K562 (cell line): ENCODE data around the gene ALDOB. TPM values are rescaled to one million over a fixed set of nuclear protein-coding genes. Genes with fewer than 3 reads are reported as not detected.

Experiments used
- CBX1 ChIP-seq: sonication (generic); IDR thresholded peaks from 2 replicates; pipeline ENCODE4 v1.6.1; 2016; ENCODE audit warnings: antibody characterized with exemption, low read depth, mild to moderate bottlenecking
- CEBPB ChIP-seq: fragments of 450-650 bp; IDR thresholded peaks from 2 replicates; pipeline ENCODE4 v1.6.1; 2016; ENCODE audit warnings: missing genetic modification characterization, missing compliant biosample characterization
- HDAC2 ChIP-seq: fragments of 450-650 bp; IDR thresholded peaks from 2 replicates; pipeline ENCODE4 v1.6.1; 2016; ENCODE audit warnings: mild to moderate bottlenecking
- MYBL2 ChIP-seq, 2 experiments: fragments of 450-650 bp in 1 of 2; sonication (generic) in 1 of 2; formaldehyde crosslinking in 1 of 2; IDR thresholded peaks; 2 replicates each; pipeline versions ENCODE4 v1.6.1 to v1.8.1; 2017 to 2022; ENCODE audit warnings: borderline replicate concordance in 1 of 2, inconsistent platforms in 1 of 2, low read depth in 1 of 2, mild to moderate bottlenecking in 1 of 2, missing genetic modification reagents in 1 of 2, moderate library complexity in 1 of 2
- PTRF ChIP-seq: fragments of 450-650 bp; IDR thresholded peaks from 2 replicates; pipeline ENCODE4 v1.6.1; 2016; ENCODE audit warnings: mild to moderate bottlenecking, missing genetic modification characterization, missing compliant biosample characterization
- RAD51 ChIP-seq: fragments of 450-650 bp; IDR thresholded peaks from 2 replicates; pipeline ENCODE4 v1.7.1; 2016; ENCODE audit warnings: low read depth, mild to moderate bottlenecking, borderline replicate concordance
- RNF2 ChIP-seq: sonication (generic); IDR thresholded peaks from 2 replicates; pipeline ENCODE4 v1.6.1; 2016
- SREBF1 ChIP-seq: fragments of 150-350 bp; IDR thresholded peaks from 2 replicates; pipeline ENCODE4 v1.6.1; 2014; ENCODE audit warnings: antibody characterized with exemption, low read depth, low read length, borderline replicate concordance
- TGIF2 ChIP-seq: sonication (generic); formaldehyde crosslinking; IDR thresholded peaks from 2 replicates; pipeline ENCODE4 v1.8.1; 2022; ENCODE audit warnings: mild to moderate bottlenecking, missing genetic modification reagents, moderate library complexity
- ZBED1 ChIP-seq: IDR thresholded peaks from 2 replicates; pipeline ENCODE4 v1.6.1; 2014
- ZSCAN32 ChIP-seq: fragments of 450-650 bp; formaldehyde crosslinking; IDR thresholded peaks from 2 replicates; pipeline ENCODE4 v1.4.0; 2020; ENCODE audit warnings: mild to moderate bottlenecking, moderate library complexity
- polyA plus RNA-seq, 8 experiments: library from polyadenylated mRNA; depleted of rRNA in 4 of 8; stranded (reverse) in 5 of 8; unstranded in 3 of 8; fragments of >200 nt; fragmentation: Nextera tagmentation in 2 of 8; fragmentation: Illumina TruSeq in 1 of 8; extraction: Ambion mirVana in 2 of 8; extraction: Trizol in 1 of 8; gene quantifications; 2 replicates each; pipeline versions ENCODE4 v1.2.1 to v1.2.3, GENCODE V29; 2011 to 2014; ENCODE audit warnings: inconsistent platforms in 1 of 8, missing spikeins in 1 of 8
- total RNA-seq, 7 experiments: library from RNA; depleted of rRNA in 6 of 7; stranded (reverse); fragments of >200 nt in 6 of 7; fragmentation: Illumina TruSeq in 2 of 7; extraction: Trizol in 2 of 7; gene quantifications; 2 replicates each; pipeline versions ENCODE4 v1.2.1 to v1.2.3, GENCODE V29; 2011 to 2021; ENCODE audit warnings: low replicate concordance in 1 of 7
- TF ChIP-seq, protein P1 (sequence below): fragments of 450-650 bp; formaldehyde crosslinking; conservative IDR thresholded peaks from 2 replicates; pipeline ENCODE4 v1.4.0; 2022; ENCODE audit warnings: mild to moderate bottlenecking, missing genetic modification characterization
- TF ChIP-seq, protein P2 (sequence below): sonication (generic); formaldehyde crosslinking; IDR thresholded peaks from 2 replicates; pipeline ENCODE4 v1.8.0; 2022; ENCODE audit warnings: mild to moderate bottlenecking, missing genetic modification reagents, borderline replicate concordance
- TF ChIP-seq, protein P3 (sequence below): fragments of 450-650 bp; IDR thresholded peaks from 2 replicates; pipeline ENCODE4 v1.6.1; 2016; ENCODE audit warnings: missing biosample characterization, missing genetic modification characterization
- TF ChIP-seq, protein P4 (sequence below): fragments of 450-650 bp; IDR thresholded peaks from 2 replicates; pipeline ENCODE4 v1.6.1; 2018; ENCODE audit warnings: mild to moderate bottlenecking, low read depth; ENCODE audit not compliant: partially characterized antibody
- TF ChIP-seq, protein P5 (sequence below), 2 experiments: fragments of 450-650 bp in 1 of 2; sonication (generic) in 1 of 2; formaldehyde crosslinking in 1 of 2; IDR thresholded peaks in 1 of 2; conservative IDR thresholded peaks in 1 of 2; 2 replicates each; pipeline versions ENCODE4 v1.6.1 to v1.8.1; 2016 to 2023; ENCODE audit warnings: mild to moderate bottlenecking in 2 of 2, moderate library complexity in 2 of 2, inconsistent platforms in 1 of 2, missing genetic modification reagents in 1 of 2

Gene ALDOB
- total and polyA plus RNA-seq, 9 of the 15 experiments (the other 6 are each of a cell fraction or from before 2014, with no cell fraction given): 0.80 TPM; not detected in 8

DNA sequence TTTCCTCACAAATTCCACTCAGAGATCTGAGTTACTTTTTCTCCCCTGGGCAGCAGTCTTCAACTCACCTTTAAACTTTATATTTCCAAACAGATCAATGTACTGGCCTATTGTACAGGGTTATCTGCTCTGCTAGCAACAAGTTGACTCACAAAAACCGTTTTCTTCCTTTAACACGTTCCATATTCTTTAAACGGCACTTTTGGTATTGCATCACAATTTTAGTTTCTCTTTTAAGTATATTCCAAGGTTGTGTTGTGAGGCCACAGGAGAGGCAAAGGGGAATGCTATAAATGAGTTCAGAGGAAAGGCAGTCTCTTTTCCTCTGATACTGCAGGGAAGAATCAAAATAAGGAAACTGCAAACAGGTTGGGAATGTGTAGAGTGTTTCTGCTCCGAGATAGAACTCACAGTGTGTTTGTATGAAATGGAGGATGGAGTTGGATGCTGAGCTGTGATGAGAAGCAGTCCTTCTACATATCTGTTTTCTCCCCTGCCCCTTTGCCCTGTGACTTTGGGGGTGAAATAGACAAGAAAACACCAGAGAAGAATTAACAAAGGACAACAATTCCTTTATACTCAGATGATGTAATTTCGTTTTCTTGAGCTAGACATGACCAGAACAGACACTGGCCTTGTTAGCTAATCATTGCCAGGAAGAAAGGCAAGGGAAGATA, 9.9 kb upstream of the ALDOB start (continued):
- TF ChIP-seq ZSCAN32 (peak; percentile 54; the same call in 1 of the 2 replicates), CEBPB (tag) (peak; percentile 92), RNF2 (0 out of 2 replicates have a peak, but pooled peaks have one; percentile 20), PTRF (tag) (no peak), ZBED1 (no peak), SREBF1 (no peak), CBX1 (no peak), HDAC2 (no peak), MYBL2 (IDR thresholded peaks at IDR 0.05; ENCODE audit: low read depth) (no peak), MYBL2 (CRISPR knock-in tag; IDR thresholded peaks at IDR 0.05; ENCODE audit: borderline replicate concordance) (no peak), TGIF2 (CRISPR knock-in tag) (no peak), RAD51 (no peak)
- TF ChIP-seq, protein P1, sequence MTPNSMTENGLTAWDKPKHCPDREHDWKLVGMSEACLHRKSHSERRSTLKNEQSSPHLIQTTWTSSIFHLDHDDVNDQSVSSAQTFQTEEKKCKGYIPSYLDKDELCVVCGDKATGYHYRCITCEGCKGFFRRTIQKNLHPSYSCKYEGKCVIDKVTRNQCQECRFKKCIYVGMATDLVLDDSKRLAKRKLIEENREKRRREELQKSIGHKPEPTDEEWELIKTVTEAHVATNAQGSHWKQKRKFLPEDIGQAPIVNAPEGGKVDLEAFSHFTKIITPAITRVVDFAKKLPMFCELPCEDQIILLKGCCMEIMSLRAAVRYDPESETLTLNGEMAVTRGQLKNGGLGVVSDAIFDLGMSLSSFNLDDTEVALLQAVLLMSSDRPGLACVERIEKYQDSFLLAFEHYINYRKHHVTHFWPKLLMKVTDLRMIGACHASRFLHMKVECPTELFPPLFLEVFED (CRISPR knock-in tag): no peak
- TF ChIP-seq, protein P2, sequence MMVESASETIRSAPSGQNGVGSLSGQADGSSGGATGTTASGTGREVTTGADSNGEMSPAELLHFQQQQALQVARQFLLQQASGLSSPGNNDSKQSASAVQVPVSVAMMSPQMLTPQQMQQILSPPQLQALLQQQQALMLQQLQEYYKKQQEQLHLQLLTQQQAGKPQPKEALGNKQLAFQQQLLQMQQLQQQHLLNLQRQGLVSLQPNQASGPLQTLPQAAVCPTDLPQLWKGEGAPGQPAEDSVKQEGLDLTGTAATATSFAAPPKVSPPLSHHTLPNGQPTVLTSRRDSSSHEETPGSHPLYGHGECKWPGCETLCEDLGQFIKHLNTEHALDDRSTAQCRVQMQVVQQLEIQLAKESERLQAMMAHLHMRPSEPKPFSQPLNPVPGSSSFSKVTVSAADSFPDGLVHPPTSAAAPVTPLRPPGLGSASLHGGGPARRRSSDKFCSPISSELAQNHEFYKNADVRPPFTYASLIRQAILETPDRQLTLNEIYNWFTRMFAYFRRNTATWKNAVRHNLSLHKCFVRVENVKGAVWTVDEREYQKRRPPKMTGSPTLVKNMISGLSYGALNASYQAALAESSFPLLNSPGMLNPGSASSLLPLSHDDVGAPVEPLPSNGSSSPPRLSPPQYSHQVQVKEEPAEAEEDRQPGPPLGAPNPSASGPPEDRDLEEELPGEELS (CRISPR knock-in tag): no peak
- TF ChIP-seq, protein P3, sequence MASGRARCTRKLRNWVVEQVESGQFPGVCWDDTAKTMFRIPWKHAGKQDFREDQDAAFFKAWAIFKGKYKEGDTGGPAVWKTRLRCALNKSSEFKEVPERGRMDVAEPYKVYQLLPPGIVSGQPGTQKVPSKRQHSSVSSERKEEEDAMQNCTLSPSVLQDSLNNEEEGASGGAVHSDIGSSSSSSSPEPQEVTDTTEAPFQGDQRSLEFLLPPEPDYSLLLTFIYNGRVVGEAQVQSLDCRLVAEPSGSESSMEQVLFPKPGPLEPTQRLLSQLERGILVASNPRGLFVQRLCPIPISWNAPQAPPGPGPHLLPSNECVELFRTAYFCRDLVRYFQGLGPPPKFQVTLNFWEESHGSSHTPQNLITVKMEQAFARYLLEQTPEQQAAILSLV (tag): peak; percentile 59; the same call in 1 of the 2 replicates
- TF ChIP-seq, protein P4, sequence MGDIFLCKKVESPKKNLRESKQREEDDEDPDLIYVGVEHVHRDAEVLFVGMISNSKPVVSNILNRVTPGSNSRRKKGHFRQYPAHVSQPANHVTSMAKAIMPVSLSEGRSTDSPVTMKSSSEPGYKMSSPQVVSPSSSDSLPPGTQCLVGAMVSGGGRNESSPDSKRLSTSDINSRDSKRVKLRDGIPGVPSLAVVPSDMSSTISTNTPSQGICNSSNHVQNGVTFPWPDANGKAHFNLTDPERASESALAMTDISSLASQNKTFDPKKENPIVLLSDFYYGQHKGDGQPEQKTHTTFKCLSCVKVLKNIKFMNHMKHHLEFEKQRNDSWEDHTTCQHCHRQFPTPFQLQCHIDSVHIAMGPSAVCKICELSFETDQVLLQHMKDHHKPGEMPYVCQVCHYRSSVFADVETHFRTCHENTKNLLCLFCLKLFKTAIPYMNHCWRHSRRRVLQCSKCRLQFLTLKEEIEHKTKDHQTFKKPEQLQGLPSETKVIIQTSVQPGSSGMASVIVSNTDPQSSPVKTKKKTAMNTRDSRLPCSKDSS: no peak
- TF ChIP-seq, protein P5, sequence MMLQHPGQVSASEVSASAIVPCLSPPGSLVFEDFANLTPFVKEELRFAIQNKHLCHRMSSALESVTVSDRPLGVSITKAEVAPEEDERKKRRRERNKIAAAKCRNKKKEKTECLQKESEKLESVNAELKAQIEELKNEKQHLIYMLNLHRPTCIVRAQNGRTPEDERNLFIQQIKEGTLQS (IDR thresholded peaks at IDR 0.05): peak; percentile 74
- TF ChIP-seq, protein P5 (CRISPR knock-in tag; conservative IDR thresholded peaks at IDR 0.05): no peak
